Spinal cord (tissue), 10 donors: ENCODE data around the gene TNFRSF6B. TPM values are rescaled to one million over a fixed set of nuclear protein-coding genes. Genes with fewer than 3 reads are reported as not detected.
"Not testable (repeated sequence)": the region's sequence is repeated elsewhere in the genome, so short reads cannot be mapped to it uniquely, and the experiment has no call there.

Experiments
- DNase-seq, 6 donors: peaks; one replicate each; pipeline versions ENCODE4 v3.0.0 to v3.0.0-alpha.2; 2013 to 2015; ENCODE audit warnings: low spot score in 6 of 6, low read depth in 4 of 6
- H3K27ac ChIP-seq: one replicate; pipeline ENCODE4 v1.5.1; 2013; ENCODE audit warnings: low read depth, low read length, control low read depth
- H3K27me3 ChIP-seq: one replicate; pipeline ENCODE4 v1.6.1; 2013; ENCODE audit warnings: low read length; ENCODE audit not compliant: control insufficient read depth, insufficient read depth
- H3K36me3 ChIP-seq: one replicate; pipeline ENCODE4 v1.6.1; 2013; ENCODE audit warnings: low read length; ENCODE audit not compliant: control insufficient read depth, insufficient read depth
- H3K4me1 ChIP-seq: one replicate; pipeline ENCODE4 v1.6.1; 2013; ENCODE audit warnings: low read length; ENCODE audit not compliant: control insufficient read depth, insufficient read depth
- H3K4me3 ChIP-seq: one replicate; pipeline ENCODE4 v1.5.1; 2013; ENCODE audit warnings: low read depth, low read length, control low read depth
- H3K9me3 ChIP-seq: one replicate; pipeline ENCODE4 v1.6.1; 2013; ENCODE audit warnings: low read length; ENCODE audit not compliant: control insufficient read depth, insufficient read depth
- WGBS: methylation state at CpG from one replicate; pipeline ENCODE4 v1.1.5; 2013; ENCODE audit warnings: missing lambda C conversion rate; ENCODE audit not compliant: insufficient coverage; 5-methylcytosine and 5-hydroxymethylcytosine counted together
- polyA plus RNA-seq, 2 donors: library from polyadenylated mRNA; unstranded; fragments of 120-200 nt; gene quantifications; one replicate each; pipeline ENCODE4 v1.2.1, GENCODE V29; 2013; ENCODE audit not compliant: insufficient read length in 2 of 2
- total RNA-seq, 2 donors: library from RNA; depleted of rRNA in 1 of 2; stranded (reverse); fragments of 120-200 nt in 1 of 2; fragments of >200 nt in 1 of 2; gene quantifications; one replicate each; pipeline versions ENCODE4 v1.2.3 to v1.2.4, GENCODE V29; 2013 to 2014
- donor health status: healthy.

The TNFRSF6B gene
- total and polyA plus RNA-seq, 4 donors, result 1.1 to 5.2 (median 3.0) TPM

DNA sequence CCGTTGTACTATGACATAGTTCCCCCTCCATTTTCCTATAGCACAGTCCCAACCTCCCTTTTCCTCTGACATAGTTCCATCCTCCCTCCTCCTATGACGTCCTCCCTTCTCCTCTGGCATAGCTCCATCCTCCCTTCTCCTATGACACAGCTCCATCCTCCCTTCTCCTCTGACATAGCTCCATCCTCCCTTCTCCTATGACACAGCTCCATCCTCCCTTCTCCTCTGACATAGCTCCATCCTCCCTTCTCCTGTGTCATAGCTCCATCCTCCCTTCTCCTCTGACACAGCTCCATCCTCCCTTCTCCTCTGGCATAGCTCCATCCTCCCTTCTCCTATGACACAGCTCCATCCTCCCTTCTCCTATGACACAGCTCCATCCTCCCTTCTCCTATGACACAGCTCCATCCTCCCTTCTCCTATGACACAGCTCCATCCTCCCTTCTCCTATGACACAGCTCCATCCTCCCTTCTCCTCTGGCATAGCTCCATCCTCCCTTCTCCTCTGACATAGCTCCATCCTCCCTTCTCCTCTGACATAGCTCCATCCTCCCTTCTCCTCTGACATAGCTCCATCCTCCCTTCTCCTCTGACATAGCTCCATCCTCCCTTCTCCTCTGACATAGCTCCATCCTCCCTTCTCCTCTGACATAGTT, 26.6 kb downstream of the TNFRSF6B start:
- not testable (repeated sequence) for H3K4me1 ChIP-seq, H3K9me3 ChIP-seq, H3K27me3 ChIP-seq, DNase-seq, H3K4me3 ChIP-seq, H3K27ac ChIP-seq
- H3K36me3 ChIP-seq, result peaks cover 49% of the 10 kb centered on the region
- WGBS, result 88% methylated on average over 2 of the region's 2 CpGs

GRCh38 chr20:63730189-63730733, 33.8 kb downstream of the TNFRSF6B start:
- H3K4me3 ChIP-seq, H3K4me1 ChIP-seq, H3K27me3 ChIP-seq, H3K9me3 ChIP-seq, DNase-seq, H3K27ac ChIP-seq: not testable (repeated sequence)
- H3K36me3 ChIP-seq, result peaks cover 51% of the 10 kb centered on the region
- WGBS, result 96% methylated on average over 18 of the region's 18 CpGs

- 85% methylated on average over 3 of the region's 5 CpGs for WGBS
- Histone ChIP-seq H3K4me3 (no peak overlapping the region), H3K27me3 (no peaks in the 10 kb centered on the region), H3K9me3 (no peaks in the 10 kb centered on the region), H3K4me1 (peaks cover 13% of the 10 kb centered on the region), H3K36me3 (peaks cover 58% of the 10 kb centered on the region), H3K27ac (no peak overlapping the region)
- DNase-seq, result no peak
Observed at GRCh38 chr20:63731410-63731809, 35.0 kb downstream of the TNFRSF6B start.

DNA sequence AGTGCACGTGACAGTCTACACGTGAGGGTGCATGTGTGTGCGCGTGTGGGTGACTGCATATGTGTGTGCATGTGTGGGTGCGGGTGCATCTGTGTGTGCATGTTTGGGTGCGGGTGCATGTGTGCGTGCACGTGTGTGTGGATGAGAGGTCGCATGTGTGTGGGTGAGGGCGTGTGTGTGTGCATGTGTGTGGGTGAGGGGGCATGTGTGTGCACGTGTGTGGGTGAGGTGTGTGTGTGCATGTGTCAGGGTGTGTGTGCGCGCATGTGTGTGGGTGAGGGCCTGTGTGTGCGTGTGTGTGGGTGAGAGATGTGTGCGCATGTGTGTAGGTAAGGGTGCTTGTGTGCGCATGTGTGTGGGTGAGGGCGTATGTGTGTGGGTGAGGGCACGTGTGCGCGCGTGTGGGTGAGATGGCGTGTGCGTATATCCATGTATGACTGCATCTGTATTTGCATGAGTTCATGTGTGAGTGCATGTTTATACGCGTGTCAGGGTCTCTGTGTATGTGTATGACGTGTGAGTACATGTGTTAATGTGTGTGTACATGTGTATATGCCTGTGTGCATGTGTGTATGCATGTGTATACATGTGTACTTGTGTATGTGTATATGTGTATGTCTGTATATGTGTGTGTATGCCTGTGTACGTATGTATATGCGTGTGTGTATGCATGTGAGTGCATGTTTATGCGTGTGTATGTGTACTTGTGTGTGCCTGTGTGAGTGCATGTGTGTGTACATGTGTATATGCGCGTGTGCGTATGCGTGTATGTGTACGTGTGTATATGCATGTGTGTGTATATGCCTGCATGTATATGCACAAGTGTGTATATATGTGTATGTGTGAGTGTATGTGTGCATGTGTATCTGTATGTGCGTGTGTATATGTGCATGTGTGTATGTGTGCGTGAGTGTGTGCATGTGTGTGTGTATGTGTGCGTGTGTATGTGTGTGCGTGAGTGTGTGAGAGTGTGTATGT, 36.0 kb downstream of the TNFRSF6B start:
- Histone ChIP-seq H3K27ac (no peak overlapping the region), H3K4me3 (no peak overlapping the region), H3K9me3 (no peaks in the 10 kb centered on the region), H3K4me1 (peaks cover 23% of the 10 kb centered on the region), H3K27me3 (no peaks in the 10 kb centered on the region), H3K36me3 (peaks cover 64% of the 10 kb centered on the region)
- 89% methylated on average over 37 of the region's 38 CpGs for WGBS
- DNase-seq, result no peak

- no peak overlapping the region for H3K27ac ChIP-seq
- peaks cover 71% of the 10 kb centered on the region for H3K36me3 ChIP-seq
- no peak overlapping the region for H3K4me3 ChIP-seq
- H3K9me3 ChIP-seq, result no peaks in the 10 kb centered on the region
- peaks cover 25% of the 10 kb centered on the region for H3K4me1 ChIP-seq
- no peaks in the 10 kb centered on the region for H3K27me3 ChIP-seq
- WGBS, result 97% methylated on average over 13 of the region's 13 CpGs
- no peak for DNase-seq
Observed at GRCh38 chr20:63733117-63733516, 36.7 kb downstream of the TNFRSF6B start.

DNA sequence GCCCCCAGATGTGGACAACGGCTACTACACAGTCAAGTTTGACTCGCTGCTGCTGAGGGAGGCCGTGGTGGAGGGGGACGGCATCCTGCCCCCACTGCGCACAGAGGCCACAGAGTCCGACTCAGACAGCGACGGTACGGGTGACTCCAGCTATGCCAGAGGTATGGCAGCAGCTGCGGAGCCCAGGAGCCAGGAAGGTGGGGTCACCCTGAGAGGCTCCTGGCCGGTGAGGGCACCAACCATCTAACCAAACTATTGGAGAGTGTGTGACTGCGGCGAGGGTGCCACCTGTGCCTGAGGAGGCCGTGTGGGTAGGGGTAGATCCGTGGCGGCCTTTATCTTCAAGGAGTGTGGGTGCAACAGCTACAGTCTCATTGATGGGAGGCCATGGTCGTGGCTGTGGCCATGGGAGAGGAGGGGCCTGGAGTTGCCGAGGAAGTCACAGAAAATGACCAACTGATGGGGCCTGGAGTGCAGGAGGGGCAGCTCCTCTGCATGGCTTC, 37.2 kb downstream of the TNFRSF6B start:
- DNase-seq, result no peak
- H3K9me3 ChIP-seq, result no peaks in the 10 kb centered on the region
- H3K27me3 ChIP-seq, result no peaks in the 10 kb centered on the region
- peaks cover 77% of the 10 kb centered on the region for H3K36me3 ChIP-seq
- no peak overlapping the region for H3K4me3 ChIP-seq
- peaks cover 30% of the 10 kb centered on the region for H3K4me1 ChIP-seq
- no peak overlapping the region for H3K27ac ChIP-seq
- WGBS, result 98% methylated on average over 18 of the region's 18 CpGs

DNA sequence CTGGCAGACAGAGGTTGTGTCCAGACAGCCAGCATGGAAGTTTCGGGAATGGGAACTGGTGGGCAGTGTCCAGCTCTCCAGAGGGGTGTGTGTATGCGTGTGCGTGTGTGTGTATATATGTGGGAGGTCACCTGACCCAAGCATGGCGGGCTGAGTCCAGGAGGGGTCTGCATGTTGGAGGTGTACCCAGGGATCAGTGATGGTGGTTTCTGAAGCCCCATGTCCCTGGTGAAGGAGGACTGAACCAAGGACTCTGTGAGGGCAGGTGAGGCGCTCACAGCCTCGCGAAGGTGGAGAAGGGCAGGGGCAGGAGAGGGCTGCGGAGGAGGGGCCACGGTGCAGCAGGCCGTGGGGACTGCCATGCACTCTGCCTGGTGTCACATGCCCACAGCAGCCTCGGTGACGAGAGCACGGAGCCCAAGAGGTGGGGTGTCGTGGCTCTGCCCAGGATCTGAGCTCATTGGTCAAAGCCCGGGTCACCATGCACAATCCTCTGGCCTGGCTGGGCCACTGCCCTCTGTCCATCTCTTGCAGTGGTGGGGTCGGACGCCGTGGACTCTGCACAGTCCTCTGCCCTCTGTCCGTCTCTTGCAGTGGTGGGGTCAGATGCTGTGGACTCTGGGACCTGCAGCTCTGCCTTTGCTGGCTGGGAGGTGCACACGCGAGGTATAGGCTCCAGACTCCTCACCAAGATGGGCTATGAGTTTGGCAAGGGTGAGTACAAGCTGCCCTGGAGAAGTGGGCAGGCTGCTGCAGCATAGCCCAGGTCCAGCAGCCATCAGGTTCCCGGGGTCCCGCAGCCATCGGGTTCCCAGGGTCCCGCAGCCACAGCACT, 37.9 kb downstream of the TNFRSF6B start:
- 95% methylated on average over 25 of the region's 25 CpGs for WGBS
- no peak overlapping the region for H3K4me3 ChIP-seq
- peaks cover 37% of the 10 kb centered on the region for H3K4me1 ChIP-seq

DNA sequence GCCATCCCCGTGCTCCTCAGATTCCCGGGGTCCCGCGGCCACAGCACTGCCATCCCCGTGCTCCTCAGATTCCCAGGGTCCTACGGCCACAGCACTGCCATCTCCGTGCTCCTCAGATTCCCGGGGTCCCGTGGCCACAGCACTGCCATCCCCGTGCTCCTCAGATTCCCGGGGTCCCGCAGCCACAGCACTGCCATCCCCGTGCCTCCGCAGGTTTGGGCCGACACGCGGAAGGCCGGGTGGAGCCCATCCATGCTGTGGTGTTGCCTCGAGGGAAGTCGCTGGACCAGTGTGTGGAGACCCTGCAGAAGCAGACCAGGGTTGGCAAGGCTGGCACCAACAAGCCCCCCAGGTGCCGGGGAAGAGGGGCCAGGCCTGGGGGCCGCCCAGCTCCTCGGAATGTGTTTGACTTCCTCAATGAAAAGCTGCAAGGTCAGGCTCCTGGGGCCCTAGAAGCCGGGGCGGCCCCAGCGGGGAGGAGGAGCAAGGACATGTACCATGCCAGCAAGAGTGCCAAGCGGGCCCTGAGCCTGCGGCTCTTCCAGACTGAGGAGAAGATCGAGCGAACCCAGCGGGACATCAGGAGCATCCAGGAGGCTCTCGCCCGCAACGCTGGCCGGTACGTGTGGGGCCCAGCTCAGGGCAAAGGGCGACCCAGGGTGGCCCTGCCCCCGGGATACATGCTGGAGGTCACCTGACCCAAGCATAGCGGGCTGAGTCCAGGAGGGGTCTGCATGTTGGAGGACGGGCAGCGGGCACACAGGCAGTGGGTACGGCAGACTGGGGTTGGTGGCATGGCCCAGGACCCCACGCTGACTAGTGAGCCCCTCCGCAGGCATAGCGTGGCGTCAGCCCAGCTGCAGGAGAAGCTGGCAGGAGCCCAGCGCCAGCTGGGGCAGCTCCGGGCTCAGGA, 38.8 kb downstream of the TNFRSF6B start:
- H3K4me3 ChIP-seq, result no peak overlapping the region
- no peaks in the 10 kb centered on the region for H3K27me3 ChIP-seq
- no peak overlapping the region for H3K27ac ChIP-seq
- DNase-seq, result no peak
- H3K9me3 ChIP-seq, result no peaks in the 10 kb centered on the region
- WGBS, result 87% methylated on average over 48 of the region's 48 CpGs
- peaks cover 37% of the 10 kb centered on the region for H3K4me1 ChIP-seq
- peaks cover 77% of the 10 kb centered on the region for H3K36me3 ChIP-seq

More for the DNA sequence above, 37.9 kb downstream of the TNFRSF6B start:
- Histone ChIP-seq H3K27ac (no peak overlapping the region), H3K27me3 (no peaks in the 10 kb centered on the region), H3K36me3 (peaks cover 80% of the 10 kb centered on the region), H3K9me3 (no peaks in the 10 kb centered on the region)
- no peak for DNase-seq
